GM23248 (cell line): ENCODE data around the gene EXD3.

Experiments used
- EZH2 ChIP-seq: fragments of 200-600 bp; sonication (generic); IDR thresholded peaks from 2 replicates; pipeline ENCODE4 v1.6.1; 2018; ENCODE audit warnings: antibody characterized with exemption, mild to moderate bottlenecking; ENCODE audit not compliant: insufficient read depth, poor library complexity, severe bottlenecking
- EZH2phosphoT487 ChIP-seq: fragments of 200-600 bp; sonication (generic); IDR thresholded peaks from 2 replicates; pipeline ENCODE4 v1.6.1; 2018; ENCODE audit warnings: antibody characterized with exemption, moderate library complexity, mild to moderate bottlenecking, low read depth; ENCODE audit not compliant: insufficient read depth

GRCh38 chr9:137365056-137365455 lies 57.9 kb downstream of the EXD3 start:
- TF ChIP-seq EZH2phosphoT487 (no peak), EZH2 (no peak)
